ENCODE results near the gene ANKHD1. TPM values are rescaled to one million over a fixed set of nuclear protein-coding genes. Genes with fewer than 3 reads are reported as not detected.

Gene ANKHD1
- total RNA-seq, 6 experiments from 2014 or later = 35.4 to 49.7 (median 41.5) TPM

- H3K27me3 Mint-ChIP-seq (ENCODE audit: insufficient read depth) = peaks cover 10% of the 10 kb centered on the region; the same call in 1 of the 2 replicates
- no peaks in the 10 kb centered on the region for H3K9me3 Mint-ChIP-seq
- H3K36me3 Mint-ChIP-seq (ENCODE audit: low read depth) = no peaks in the 10 kb centered on the region
- no peak overlapping the region for H3K27ac Mint-ChIP-seq
- H3K4me3 Mint-ChIP-seq = no peak overlapping the region
- H3K4me1 Mint-ChIP-seq (ENCODE audit: low read depth) = no peaks in the 10 kb centered on the region
- DNase-seq = no peak
- TF ChIP-seq, protein P1, sequence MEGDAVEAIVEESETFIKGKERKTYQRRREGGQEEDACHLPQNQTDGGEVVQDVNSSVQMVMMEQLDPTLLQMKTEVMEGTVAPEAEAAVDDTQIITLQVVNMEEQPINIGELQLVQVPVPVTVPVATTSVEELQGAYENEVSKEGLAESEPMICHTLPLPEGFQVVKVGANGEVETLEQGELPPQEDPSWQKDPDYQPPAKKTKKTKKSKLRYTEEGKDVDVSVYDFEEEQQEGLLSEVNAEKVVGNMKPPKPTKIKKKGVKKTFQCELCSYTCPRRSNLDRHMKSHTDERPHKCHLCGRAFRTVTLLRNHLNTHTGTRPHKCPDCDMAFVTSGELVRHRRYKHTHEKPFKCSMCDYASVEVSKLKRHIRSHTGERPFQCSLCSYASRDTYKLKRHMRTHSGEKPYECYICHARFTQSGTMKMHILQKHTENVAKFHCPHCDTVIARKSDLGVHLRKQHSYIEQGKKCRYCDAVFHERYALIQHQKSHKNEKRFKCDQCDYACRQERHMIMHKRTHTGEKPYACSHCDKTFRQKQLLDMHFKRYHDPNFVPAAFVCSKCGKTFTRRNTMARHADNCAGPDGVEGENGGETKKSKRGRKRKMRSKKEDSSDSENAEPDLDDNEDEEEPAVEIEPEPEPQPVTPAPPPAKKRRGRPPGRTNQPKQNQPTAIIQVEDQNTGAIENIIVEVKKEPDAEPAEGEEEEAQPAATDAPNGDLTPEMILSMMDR (IDR thresholded peaks at IDR 0.05) = no peak
Observed at GRCh38 chr5:140381972-140382371, 19.7 kb upstream of the ANKHD1 start.

GRCh38 chr5:140382866-140383265 is 18.8 kb upstream of the ANKHD1 start:
- Mint-ChIP-seq H3K27me3 (ENCODE audit: insufficient read depth) (peaks cover 10% of the 10 kb centered on the region; the same call in 1 of the 2 replicates), H3K36me3 (ENCODE audit: low read depth) (no peaks in the 10 kb centered on the region), H3K4me3 (no peak overlapping the region), H3K4me1 (ENCODE audit: low read depth) (no peaks in the 10 kb centered on the region), H3K27ac (no peak overlapping the region), H3K9me3 (no peaks in the 10 kb centered on the region)
- DNase-seq = no peak
- TF ChIP-seq, protein P1 (IDR thresholded peaks at IDR 0.05) = no peak

DNA sequence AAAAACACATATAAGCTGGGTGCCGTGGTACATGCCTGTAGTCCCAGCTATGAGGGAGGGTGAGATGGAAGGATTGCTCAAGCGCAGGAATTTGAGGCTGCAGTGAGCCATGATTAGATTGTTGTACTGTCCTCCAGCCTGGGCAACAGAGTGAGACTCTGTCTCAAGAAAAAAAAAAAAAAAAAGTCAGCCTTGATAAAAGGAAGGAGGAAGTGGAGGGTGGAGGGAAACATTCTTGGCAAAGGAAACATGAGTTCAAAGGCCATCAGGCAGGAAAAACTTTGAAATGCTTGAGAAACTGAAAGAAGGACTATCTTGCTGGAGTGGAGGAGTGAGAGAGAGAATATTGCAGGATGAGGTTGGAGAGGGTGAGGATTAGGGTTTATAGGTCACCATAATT is 18.3 kb upstream of the ANKHD1 start:
- TF ChIP-seq, protein P1 (IDR thresholded peaks at IDR 0.05) = no peak
- Mint-ChIP-seq H3K9me3 (no peaks in the 10 kb centered on the region), H3K4me3 (no peak overlapping the region), H3K27me3 (ENCODE audit: insufficient read depth) (peaks cover 10% of the 10 kb centered on the region; the same call in 1 of the 2 replicates), H3K4me1 (ENCODE audit: low read depth) (no peaks in the 10 kb centered on the region), H3K36me3 (ENCODE audit: low read depth) (no peaks in the 10 kb centered on the region), H3K27ac (no peak overlapping the region)
- DNase-seq = no peak

DNA sequence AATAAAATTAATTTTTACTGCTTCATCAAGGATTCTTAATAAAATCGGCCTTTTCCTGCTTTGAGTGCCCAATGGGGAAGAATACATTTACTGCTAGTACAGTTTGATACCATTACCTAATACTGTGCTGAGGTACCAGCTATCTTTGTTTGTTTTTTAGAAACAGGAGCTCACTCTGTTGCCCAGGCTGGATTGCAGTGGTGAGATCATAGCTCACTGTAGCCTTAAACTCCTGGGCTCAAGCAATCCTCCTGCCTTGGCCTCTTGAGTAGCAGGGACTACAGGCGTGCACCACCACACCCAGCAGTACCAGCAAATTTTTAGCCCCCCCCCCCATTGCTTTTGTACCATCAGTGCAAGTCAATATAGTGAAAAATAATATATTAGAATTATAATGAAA is 13.6 kb upstream of the ANKHD1 start:
- Mint-ChIP-seq H3K36me3 (ENCODE audit: low read depth) (no peaks in the 10 kb centered on the region), H3K4me1 (ENCODE audit: low read depth) (peaks cover 5% of the 10 kb centered on the region; the same call in 1 of the 2 replicates), H3K27ac (no peak overlapping the region), H3K27me3 (ENCODE audit: insufficient read depth) (peaks cover 5% of the 10 kb centered on the region; the same call in 1 of the 2 replicates), H3K9me3 (no peaks in the 10 kb centered on the region), H3K4me3 (no peak overlapping the region)
- no peak for DNase-seq
- TF ChIP-seq, protein P1 (IDR thresholded peaks at IDR 0.05) = no peak

- DNase-seq = peak; percentile 27
- Mint-ChIP-seq H3K36me3 (ENCODE audit: low read depth) (no peaks in the 10 kb centered on the region), H3K4me1 (ENCODE audit: low read depth) (peaks cover 5% of the 10 kb centered on the region; the same call in 1 of the 2 replicates), H3K27me3 (ENCODE audit: insufficient read depth) (no peaks in the 10 kb centered on the region; the same call in 1 of the 2 replicates), H3K27ac (no peak overlapping the region), H3K4me3 (no peak overlapping the region), H3K9me3 (no peaks in the 10 kb centered on the region)
- TF ChIP-seq, protein P1 (IDR thresholded peaks at IDR 0.05) = no peak
Observed at GRCh38 chr5:140391312-140391711, 10.3 kb upstream of the ANKHD1 start.

DNA sequence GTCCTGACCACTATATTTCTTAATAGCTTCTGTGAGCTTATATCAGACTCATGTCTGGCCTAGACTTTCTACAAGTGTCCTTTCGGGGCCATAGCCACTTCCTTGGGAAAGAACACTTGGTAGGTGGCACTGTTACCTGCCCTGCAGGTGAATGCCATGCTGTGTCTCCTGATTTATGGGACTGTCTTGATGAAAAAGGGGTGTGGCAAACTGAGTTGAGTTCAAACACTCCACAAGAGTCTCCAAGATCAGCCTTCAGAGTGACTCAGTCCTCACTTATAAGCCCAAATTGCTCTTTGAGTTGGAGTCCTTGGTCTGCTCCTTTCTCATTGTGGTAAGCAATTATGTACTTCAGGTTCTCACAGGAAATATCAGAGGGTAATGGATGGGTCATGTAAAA is 9.9 kb upstream of the ANKHD1 start:
- no peaks in the 10 kb centered on the region; the same call in 1 of the 2 replicates for H3K27me3 Mint-ChIP-seq (ENCODE audit: insufficient read depth)
- no peak for DNase-seq
- H3K9me3 Mint-ChIP-seq = no peaks in the 10 kb centered on the region
- H3K4me3 Mint-ChIP-seq = no peak overlapping the region
- no peak overlapping the region for H3K27ac Mint-ChIP-seq
- H3K4me1 Mint-ChIP-seq (ENCODE audit: low read depth) = peaks cover 5% of the 10 kb centered on the region; the same call in 1 of the 2 replicates
- H3K36me3 Mint-ChIP-seq (ENCODE audit: low read depth) = no peaks in the 10 kb centered on the region
- TF ChIP-seq, protein P1 (IDR thresholded peaks at IDR 0.05) = no peak
